ENCODE data around the gene PARP16.
A peak's percentile ranks its signal among the peaks of the same experiment; 100 is the strongest.

Gene PARP16

GRCh38 chr15:65312400-65312916, 25.8 kb upstream of the PARP16 start:
- DNase-seq: peak in 40 of 56 donors; percentile 7 to 77 (median 40)

GRCh38 chr15:65311760-65312159, 25.1 kb upstream of the PARP16 start:
- DNase-seq: no peak

- no peak for DNase-seq
Measured at GRCh38 chr15:65310431-65311137, 23.9 kb upstream of the PARP16 start.

- no peak for DNase-seq
Measured at GRCh38 chr15:65309882-65310418, 23.3 kb upstream of the PARP16 start.

- no peak for DNase-seq
Measured at GRCh38 chr15:65307978-65308377, 21.3 kb upstream of the PARP16 start.

DNA sequence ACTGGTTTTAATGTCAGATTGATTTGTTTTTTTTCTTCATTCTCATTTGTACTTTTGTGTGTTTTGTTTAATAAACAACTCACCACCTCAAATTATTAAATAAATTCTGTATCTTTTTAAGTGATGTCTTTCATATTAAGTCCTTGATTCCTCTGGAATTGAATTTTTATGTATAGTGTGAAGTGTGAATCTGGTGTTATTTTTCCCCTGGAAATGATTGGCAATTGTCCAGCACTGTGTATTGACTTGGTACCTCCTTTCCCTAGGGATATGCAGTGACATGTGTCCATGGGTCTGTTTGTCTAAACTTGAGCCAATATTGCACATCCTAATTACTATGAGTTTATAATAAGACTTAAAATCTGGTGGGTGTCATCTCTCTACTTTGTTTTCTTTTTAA, 19.9 kb upstream of the PARP16 start:
- DNase-seq: no peak

- no peak for DNase-seq
Measured at GRCh38 chr15:65305776-65306175, 19.1 kb upstream of the PARP16 start.

- no peak for DNase-seq
Measured at GRCh38 chr15:65305150-65305758, 18.6 kb upstream of the PARP16 start.

DNA sequence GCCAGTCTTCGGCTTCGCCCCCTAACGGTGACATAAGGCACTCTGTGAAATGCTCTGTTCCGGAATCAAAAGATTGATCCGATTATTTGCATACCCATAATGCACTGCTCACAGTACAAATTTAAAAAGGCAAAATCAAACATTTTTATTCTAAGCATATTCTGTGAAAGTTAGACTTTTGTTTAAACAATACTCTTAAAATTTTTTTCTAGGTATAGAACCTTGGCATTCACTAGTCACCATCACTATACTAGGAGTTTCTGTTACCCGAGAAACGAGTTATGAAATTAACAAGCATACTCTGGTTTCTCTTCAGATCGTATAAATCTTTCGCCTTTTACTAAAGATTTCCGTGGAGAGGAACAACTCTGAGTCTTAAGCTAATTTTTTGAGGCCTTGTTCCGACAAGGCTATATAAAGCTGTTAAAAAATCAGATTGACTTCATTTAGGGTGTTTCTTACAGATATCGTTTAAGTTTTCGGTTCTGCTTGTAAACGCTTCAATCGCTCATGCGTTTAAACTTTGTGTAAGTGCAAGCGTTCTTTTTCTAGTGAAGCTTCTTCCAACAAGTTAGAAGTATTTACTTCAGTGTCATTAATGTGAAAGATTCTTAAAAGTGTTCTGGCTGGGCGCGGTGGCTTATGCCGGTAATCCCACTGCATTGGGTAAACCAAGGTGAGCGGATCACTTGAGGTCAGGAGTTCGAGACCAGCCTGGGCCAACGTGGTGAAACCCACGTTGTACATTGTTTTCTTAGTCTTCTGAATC, 17.9 kb upstream of the PARP16 start, which contains the start of gene RNU5B-1:
Gene RNU5B-1 (plus strand): TSS at position 297 of the 769 bp plus-strand sequence.
- DNase-seq: peak in 36 of 56 donors; percentile 8 to 85 (median 46)

DNA sequence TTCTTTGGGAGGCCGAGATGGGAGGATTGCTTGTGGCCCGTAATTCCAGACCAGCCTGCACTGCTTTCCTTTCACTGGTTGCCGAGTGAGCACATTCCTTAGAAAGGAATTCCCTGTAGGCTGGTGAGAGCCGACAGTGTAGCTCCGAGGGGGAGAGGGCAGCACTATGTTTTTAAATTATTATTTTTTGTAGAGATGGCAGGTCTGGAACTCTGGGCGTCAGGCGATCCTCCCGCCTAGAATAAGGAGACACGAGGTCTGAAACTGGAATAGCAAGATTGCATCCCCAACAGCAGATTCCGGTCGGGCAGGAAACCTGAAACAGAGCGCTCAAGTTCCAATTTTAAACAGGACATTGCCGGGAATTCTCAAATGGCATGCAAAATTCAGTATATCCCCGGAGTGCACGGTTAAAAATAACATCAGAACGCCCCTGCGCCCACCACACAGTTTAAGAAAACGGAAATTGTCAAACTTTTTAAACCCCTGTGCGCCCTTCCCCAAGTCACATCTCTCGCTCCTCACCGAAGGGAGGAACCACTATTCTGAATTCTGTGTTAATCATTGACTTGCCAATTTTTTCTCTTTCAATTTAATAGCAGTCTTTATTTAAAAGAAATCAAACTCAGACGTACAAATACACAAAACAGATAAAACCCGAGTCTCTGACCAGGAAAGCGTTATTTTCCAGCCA, 17.2 kb upstream of the PARP16 start:
- DNase-seq: peak in 45 of 56 donors; percentile 10 to 74 (median 45)

DNA sequence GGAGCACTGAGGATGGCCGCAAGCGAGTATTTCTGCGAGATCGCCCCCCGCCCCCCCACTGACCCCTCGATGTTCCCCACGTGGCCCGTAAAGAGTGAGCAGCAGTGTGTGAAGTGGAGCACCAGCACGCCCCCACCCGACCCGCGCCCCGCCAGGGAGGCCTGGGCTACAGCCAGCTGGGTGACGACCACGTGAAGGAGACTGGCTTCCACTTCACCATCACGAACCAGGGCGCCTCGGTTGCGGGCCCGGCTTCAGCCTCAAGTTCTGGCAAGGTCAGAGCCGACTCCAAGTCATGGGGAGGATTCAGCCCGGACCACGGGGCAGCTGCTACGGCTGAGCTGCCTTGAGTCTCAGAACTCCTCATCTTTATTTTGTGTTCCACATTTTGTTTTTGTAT, 15.4 kb upstream of the PARP16 start:
- peak in 11 of 56 donors; percentile 7 to 40 (median 15) for DNase-seq

- no peak for DNase-seq
Measured at GRCh38 chr15:65300924-65301441, 14.3 kb upstream of the PARP16 start.

DNA sequence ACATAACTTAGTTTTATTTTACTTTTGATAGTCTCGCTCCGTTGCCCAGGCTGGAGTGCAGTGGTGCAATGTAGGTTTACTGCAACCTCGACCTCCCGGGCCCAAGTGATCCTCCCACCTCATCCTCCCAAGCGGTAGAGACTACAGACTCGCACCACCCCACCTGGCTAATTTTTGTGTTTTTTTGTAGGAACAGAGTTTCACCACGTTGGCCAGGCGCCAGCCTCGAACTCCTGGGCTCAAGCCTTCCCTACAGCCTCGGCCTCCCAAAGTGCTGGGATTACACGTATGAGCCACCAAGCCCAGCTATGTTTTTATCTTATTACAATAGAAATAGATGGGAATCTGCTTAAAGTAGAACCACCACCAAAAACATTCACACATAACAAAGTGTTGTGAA, 12.0 kb upstream of the PARP16 start:
- no peak for DNase-seq

DNA sequence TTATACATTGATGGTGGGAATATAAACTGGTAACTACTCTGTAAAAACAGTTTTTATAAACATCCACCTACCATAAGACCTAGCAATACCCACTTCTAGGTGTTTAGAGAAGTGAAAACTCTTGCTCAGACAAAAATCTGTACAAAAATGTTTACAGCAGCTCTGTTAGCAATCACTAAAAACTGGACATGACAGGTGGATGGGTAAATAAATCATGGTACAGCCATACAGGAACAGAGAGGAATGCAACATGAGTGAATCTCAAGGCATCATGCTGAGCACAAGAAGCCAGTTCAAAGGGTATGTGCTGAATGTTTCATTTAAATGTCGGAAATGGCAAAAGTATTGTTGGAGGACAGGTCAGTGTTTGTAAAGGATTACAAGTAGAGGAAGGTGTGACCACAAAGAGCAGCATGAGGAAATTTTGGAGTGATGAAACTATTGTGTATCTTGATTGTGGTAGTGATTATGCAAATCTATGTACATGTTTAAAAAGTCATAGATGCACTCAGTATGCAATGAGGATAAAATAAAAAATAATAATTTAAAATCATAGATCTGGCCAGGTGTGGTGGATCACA, 6.3 kb upstream of the PARP16 start:
- no peak for DNase-seq

- no peak for DNase-seq
Measured at GRCh38 chr15:65290228-65290627, 3.5 kb upstream of the PARP16 start.

GRCh38 chr15:65289261-65289854, 2.7 kb upstream of the PARP16 start:
- DNase-seq: no peak

DNA sequence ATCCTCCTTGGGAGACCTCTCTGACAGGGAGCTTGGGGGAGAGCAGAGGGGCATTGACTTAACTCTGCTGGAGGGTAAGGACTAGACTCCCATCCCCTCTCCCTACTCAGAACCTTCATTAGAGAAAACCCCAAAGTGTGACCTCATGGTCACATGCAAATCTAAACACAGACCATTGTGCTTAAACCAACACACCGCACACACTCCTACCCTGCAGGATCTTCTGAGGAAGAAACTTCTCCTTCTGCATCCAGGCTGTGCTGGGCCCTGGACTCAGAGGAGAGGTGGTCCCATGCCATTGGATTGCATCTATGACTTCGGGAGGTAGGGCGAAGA, 805 bp upstream of the PARP16 start:
- no peak for DNase-seq

DNA sequence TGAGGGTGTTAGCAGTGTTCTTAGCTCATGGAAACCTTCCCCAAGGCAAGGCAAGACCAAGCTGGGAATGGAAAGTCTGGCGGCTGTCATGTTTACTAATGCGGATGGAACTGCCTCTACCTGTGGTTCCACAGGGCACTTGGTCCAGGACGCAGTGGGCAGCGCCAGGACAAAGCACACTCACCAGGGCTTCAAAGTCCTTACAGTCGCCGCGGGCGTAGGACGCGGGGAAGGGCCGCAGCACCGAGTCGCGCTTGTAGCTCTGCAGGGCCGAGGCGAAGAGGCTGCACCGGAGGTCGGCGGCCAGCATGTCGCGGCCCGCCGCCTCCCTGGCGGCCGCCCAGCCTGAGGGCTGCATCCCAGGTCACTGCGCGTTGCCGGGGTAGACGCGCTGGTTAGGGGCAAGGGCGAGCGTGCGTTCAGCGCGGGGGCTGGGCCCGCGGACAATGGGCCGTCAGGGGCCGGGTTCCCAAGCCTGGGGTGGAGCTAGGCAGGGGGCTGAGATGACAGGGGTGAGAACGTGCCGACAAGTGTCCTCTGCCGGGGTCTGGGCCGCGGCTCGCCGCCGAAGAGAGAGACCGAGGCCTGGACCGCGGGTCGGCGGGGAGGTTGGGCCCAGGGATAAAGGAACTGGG, 497 bp downstream of the PARP16 start:
- peak in 34 of 56 donors; percentile 5 to 78 (median 57) for DNase-seq

- DNase-seq: no peak
Measured at GRCh38 chr15:65285291-65286068, 1.2 kb downstream of the PARP16 start.

Measured in nucleus accumbens (tissue), 56 donors.